ENCODE data around the gene SMARCA4.

Gene SMARCA4

DNA sequence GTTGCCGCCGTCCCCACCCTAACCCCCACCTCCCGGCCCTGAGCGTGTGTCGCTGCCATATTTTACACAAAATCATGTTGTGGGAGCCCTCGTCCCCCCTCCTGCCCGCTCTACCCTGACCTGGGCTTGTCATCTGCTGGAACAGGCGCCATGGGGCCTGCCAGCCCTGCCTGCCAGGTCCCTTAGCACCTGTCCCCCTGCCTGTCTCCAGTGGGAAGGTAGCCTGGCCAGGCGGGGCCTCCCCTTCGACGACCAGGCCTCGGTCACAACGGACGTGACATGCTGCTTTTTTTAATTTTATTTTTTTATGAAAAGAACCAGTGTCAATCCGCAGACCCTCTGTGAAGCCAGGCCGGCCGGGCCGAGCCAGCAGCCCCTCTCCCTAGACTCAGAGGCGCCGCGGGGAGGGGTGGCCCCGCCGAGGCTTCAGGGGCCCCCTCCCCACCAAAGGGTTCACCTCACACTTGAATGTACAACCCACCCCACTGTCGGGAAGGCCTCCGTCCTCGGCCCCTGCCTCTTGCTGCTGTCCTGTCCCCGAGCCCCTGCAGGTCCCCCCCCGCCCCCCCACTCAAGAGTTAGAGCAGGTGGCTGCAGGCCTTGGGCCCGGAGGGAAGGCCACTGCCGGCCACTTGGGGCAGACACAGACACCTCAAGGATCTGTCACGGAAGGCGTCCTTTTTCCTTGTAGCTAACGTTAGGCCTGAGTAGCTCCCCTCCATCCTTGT, 38.8 kb upstream of the SMARCA4 start:
- no peak for DNase-seq (ENCODE audit: extremely low spot score)
- ChIA-PET POLR2A (interaction anchor here (1.0 to 1.5 kb wide), 2 partner anchors 50 to 51 kb away, joined by 3 read pairs; no protein-coding TSS in a partner anchor), CTCF (no interaction called here)
- no peak for TF ChIP-seq TARDBP (IDR thresholded peaks at IDR 0.05)
- no peak for TF ChIP-seq LEF1 (IDR thresholded peaks at IDR 0.05; ENCODE audit: borderline replicate concordance)
- no peak for TF ChIP-seq FOXM1 (IDR thresholded peaks at IDR 0.05; ENCODE audit: borderline replicate concordance)
- TF ChIP-seq ARNT (IDR thresholded peaks at IDR 0.05), result no peak
- TF ChIP-seq SUZ12 (IDR thresholded peaks at IDR 0.05), result no peak
- TF ChIP-seq L3MBTL2 (conservative IDR thresholded peaks at IDR 0.05), result no peak
- no peak for TF ChIP-seq ELF4 (IDR thresholded peaks at IDR 0.05)
- TF ChIP-seq FOXK2 (IDR thresholded peaks at IDR 0.05), result no peak
- TF ChIP-seq BHLHE40 (IDR thresholded peaks at IDR 0.05; ENCODE audit: borderline replicate concordance), result no peak
- no peak for TF ChIP-seq HDGF (IDR thresholded peaks at IDR 0.05; ENCODE audit: borderline replicate concordance)
- no peak for TF ChIP-seq FOXA1 (IDR thresholded peaks at IDR 0.05)
- TF ChIP-seq CTBP1 (IDR thresholded peaks at IDR 0.05; ENCODE audit: borderline replicate concordance), result no peak
- TF ChIP-seq SP1 (IDR thresholded peaks at IDR 0.05), result no peak
- no peak for TF ChIP-seq ZNF384 (IDR thresholded peaks at IDR 0.05)
- no peak for TF ChIP-seq NFRKB (IDR thresholded peaks at IDR 0.05)
- TF ChIP-seq, protein P1, sequence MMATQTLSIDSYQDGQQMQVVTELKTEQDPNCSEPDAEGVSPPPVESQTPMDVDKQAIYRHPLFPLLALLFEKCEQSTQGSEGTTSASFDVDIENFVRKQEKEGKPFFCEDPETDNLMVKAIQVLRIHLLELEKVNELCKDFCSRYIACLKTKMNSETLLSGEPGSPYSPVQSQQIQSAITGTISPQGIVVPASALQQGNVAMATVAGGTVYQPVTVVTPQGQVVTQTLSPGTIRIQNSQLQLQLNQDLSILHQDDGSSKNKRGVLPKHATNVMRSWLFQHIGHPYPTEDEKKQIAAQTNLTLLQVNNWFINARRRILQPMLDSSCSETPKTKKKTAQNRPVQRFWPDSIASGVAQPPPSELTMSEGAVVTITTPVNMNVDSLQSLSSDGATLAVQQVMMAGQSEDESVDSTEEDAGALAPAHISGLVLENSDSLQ (IDR thresholded peaks at IDR 0.05), result no peak

- no peak for DNase-seq (ENCODE audit: extremely low spot score)
- ChIA-PET CTCF (no interaction called here), POLR2A (interaction anchor here (1.0 kb wide), 1 partner anchor 52 kb away, joined by 3 read pairs; no protein-coding TSS in a partner anchor)
- TF ChIP-seq HDGF (IDR thresholded peaks at IDR 0.05; ENCODE audit: borderline replicate concordance) (no peak), L3MBTL2 (conservative IDR thresholded peaks at IDR 0.05) (no peak), BHLHE40 (IDR thresholded peaks at IDR 0.05; ENCODE audit: borderline replicate concordance) (no peak), CTBP1 (IDR thresholded peaks at IDR 0.05; ENCODE audit: borderline replicate concordance) (no peak), FOXA1 (IDR thresholded peaks at IDR 0.05) (no peak), SP1 (IDR thresholded peaks at IDR 0.05) (no peak), ZNF384 (IDR thresholded peaks at IDR 0.05) (no peak), NFRKB (IDR thresholded peaks at IDR 0.05) (no peak), FOXM1 (IDR thresholded peaks at IDR 0.05; ENCODE audit: borderline replicate concordance) (no peak), ELF4 (IDR thresholded peaks at IDR 0.05) (no peak), LEF1 (IDR thresholded peaks at IDR 0.05; ENCODE audit: borderline replicate concordance) (no peak), FOXK2 (IDR thresholded peaks at IDR 0.05) (no peak), SUZ12 (IDR thresholded peaks at IDR 0.05) (no peak), TARDBP (IDR thresholded peaks at IDR 0.05) (no peak), ARNT (IDR thresholded peaks at IDR 0.05) (no peak)
- TF ChIP-seq, protein P1 (IDR thresholded peaks at IDR 0.05), result no peak
These were observed 38.2 kb upstream of the SMARCA4 start for GRCh38 chr19:10922638-10923014.

- no peak for TF ChIP-seq BHLHE40 (IDR thresholded peaks at IDR 0.05; ENCODE audit: borderline replicate concordance)
- no peak for TF ChIP-seq CTBP1 (IDR thresholded peaks at IDR 0.05; ENCODE audit: borderline replicate concordance)
- TF ChIP-seq ARNT (IDR thresholded peaks at IDR 0.05), result no peak
- no peak for TF ChIP-seq ELF4 (IDR thresholded peaks at IDR 0.05)
- TF ChIP-seq NFRKB (IDR thresholded peaks at IDR 0.05), result no peak
- TF ChIP-seq, protein P1 (IDR thresholded peaks at IDR 0.05), result no peak
- no peak for TF ChIP-seq SP1 (IDR thresholded peaks at IDR 0.05)
- TF ChIP-seq LEF1 (IDR thresholded peaks at IDR 0.05; ENCODE audit: borderline replicate concordance), result no peak
- no peak for TF ChIP-seq SUZ12 (IDR thresholded peaks at IDR 0.05)
- no peak for TF ChIP-seq FOXM1 (IDR thresholded peaks at IDR 0.05; ENCODE audit: borderline replicate concordance)
- no peak for TF ChIP-seq L3MBTL2 (conservative IDR thresholded peaks at IDR 0.05)
- TF ChIP-seq FOXA1 (IDR thresholded peaks at IDR 0.05), result no peak
- TF ChIP-seq HDGF (IDR thresholded peaks at IDR 0.05; ENCODE audit: borderline replicate concordance), result no peak
- TF ChIP-seq TARDBP (IDR thresholded peaks at IDR 0.05), result no peak
- TF ChIP-seq ZNF384 (IDR thresholded peaks at IDR 0.05), result no peak
- no peak for TF ChIP-seq FOXK2 (IDR thresholded peaks at IDR 0.05)
- CTCF ChIA-PET, result no interaction called here
These were observed 37.3 kb upstream of the SMARCA4 start for GRCh38 chr19:10923260-10924112.

GRCh38 chr19:10924597-10924996, 36.2 kb upstream of the SMARCA4 start:
- POLR2A ChIA-PET, result no interaction called here
- CTCF ChIA-PET, result no interaction called here
- DNase-seq (ENCODE audit: extremely low spot score), result no peak
- no peak for TF ChIP-seq SUZ12 (IDR thresholded peaks at IDR 0.05)
- TF ChIP-seq FOXA1 (IDR thresholded peaks at IDR 0.05), result no peak
- TF ChIP-seq HDGF (IDR thresholded peaks at IDR 0.05; ENCODE audit: borderline replicate concordance), result no peak
- no peak for TF ChIP-seq L3MBTL2 (conservative IDR thresholded peaks at IDR 0.05)
- no peak for TF ChIP-seq CTBP1 (IDR thresholded peaks at IDR 0.05; ENCODE audit: borderline replicate concordance)
- TF ChIP-seq ELF4 (IDR thresholded peaks at IDR 0.05), result no peak
- TF ChIP-seq FOXK2 (IDR thresholded peaks at IDR 0.05), result no peak
- TF ChIP-seq LEF1 (IDR thresholded peaks at IDR 0.05; ENCODE audit: borderline replicate concordance), result no peak
- no peak for TF ChIP-seq BHLHE40 (IDR thresholded peaks at IDR 0.05; ENCODE audit: borderline replicate concordance)
- no peak for TF ChIP-seq ZNF384 (IDR thresholded peaks at IDR 0.05)
- no peak for TF ChIP-seq NFRKB (IDR thresholded peaks at IDR 0.05)
- no peak for TF ChIP-seq FOXM1 (IDR thresholded peaks at IDR 0.05; ENCODE audit: borderline replicate concordance)
- TF ChIP-seq, protein P1 (IDR thresholded peaks at IDR 0.05), result no peak
- no peak for TF ChIP-seq SP1 (IDR thresholded peaks at IDR 0.05)
- TF ChIP-seq TARDBP (IDR thresholded peaks at IDR 0.05), result no peak
- TF ChIP-seq ARNT (IDR thresholded peaks at IDR 0.05), result no peak

More at GRCh38 chr19:10923260-10924112, 37.3 kb upstream of the SMARCA4 start:
- POLR2A ChIA-PET, result interaction anchor here (1.0 kb wide), 1 partner anchor 53 kb away, joined by 3 read pairs; no protein-coding TSS in a partner anchor
- DNase-seq (ENCODE audit: extremely low spot score), result no peak
